Gastrocnemius medialis (tissue), 4 donors: ENCODE data around the gene TNRC6B.

Source experiments
- POLR2A ChIP-seq, 2 donors: fragments of 450-650 bp; IDR thresholded peaks; one replicate each; pipeline ENCODE4 v1.6.1; 2017; ENCODE audit warnings: antibody characterized with exemption in 2 of 2, mild to moderate bottlenecking in 2 of 2, moderate library complexity in 2 of 2
- TF ChIP-seq, protein P1 (sequence below), 5 experiments: fragments of 450-650 bp in 3 of 5; fragments of 200-600 bp in 2 of 5; sonication (generic) in 2 of 5; IDR thresholded peaks in 4 of 5; conservative IDR thresholded peaks in 1 of 5; 1 replicate in 4 of 5; 2 replicates in 1 of 5; pipeline ENCODE4 v1.5.1; 2016 to 2019; ENCODE audit warnings: antibody characterized with exemption in 5 of 5, mild to moderate bottlenecking in 3 of 5, moderate library complexity in 3 of 5

DNA sequence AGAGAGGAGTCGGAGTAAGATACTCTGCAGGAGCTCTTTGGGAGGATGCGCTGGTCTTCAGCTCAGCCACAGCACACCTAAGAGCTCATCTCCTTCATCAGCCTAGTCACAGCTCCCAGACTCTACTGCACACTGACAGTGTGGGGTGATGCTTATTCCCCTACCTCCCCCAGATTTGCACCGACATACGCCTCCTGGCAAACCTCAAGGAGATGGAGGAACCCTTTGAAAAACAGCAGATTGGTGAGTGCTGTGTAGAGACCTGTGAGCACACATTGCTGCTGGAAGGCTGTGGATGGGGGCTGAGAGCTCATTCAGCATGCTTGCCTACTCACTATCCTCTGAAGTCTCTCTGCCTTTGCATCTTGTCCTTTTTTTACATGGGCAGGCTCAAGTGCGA lies 183.4 kb downstream of the TNRC6B start:
- TF ChIP-seq, protein P1, sequence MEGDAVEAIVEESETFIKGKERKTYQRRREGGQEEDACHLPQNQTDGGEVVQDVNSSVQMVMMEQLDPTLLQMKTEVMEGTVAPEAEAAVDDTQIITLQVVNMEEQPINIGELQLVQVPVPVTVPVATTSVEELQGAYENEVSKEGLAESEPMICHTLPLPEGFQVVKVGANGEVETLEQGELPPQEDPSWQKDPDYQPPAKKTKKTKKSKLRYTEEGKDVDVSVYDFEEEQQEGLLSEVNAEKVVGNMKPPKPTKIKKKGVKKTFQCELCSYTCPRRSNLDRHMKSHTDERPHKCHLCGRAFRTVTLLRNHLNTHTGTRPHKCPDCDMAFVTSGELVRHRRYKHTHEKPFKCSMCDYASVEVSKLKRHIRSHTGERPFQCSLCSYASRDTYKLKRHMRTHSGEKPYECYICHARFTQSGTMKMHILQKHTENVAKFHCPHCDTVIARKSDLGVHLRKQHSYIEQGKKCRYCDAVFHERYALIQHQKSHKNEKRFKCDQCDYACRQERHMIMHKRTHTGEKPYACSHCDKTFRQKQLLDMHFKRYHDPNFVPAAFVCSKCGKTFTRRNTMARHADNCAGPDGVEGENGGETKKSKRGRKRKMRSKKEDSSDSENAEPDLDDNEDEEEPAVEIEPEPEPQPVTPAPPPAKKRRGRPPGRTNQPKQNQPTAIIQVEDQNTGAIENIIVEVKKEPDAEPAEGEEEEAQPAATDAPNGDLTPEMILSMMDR (IDR thresholded peaks at IDR 0.05 in 4 of 5, conservative IDR thresholded peaks at IDR 0.05 in 1 of 5): no peak
- no peak for TF ChIP-seq POLR2A (IDR thresholded peaks at IDR 0.05)
